ENCODE results near the gene INF2. TPM values are rescaled to one million over a fixed set of nuclear protein-coding genes. Genes with fewer than 3 reads are reported as not detected.

The INF2 gene
- total and polyA plus RNA-seq, 9 of the 15 experiments (the other 6 are each of a cell fraction or from before 2014, with no cell fraction given): 0.56 to 31.3 (median 7.8) TPM

- TF ChIP-seq, protein P1, sequence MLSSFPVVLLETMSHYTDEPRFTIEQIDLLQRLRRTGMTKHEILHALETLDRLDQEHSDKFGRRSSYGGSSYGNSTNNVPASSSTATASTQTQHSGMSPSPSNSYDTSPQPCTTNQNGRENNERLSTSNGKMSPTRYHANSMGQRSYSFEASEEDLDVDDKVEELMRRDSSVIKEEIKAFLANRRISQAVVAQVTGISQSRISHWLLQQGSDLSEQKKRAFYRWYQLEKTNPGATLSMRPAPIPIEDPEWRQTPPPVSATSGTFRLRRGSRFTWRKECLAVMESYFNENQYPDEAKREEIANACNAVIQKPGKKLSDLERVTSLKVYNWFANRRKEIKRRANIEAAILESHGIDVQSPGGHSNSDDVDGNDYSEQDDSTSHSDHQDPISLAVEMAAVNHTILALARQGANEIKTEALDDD (IDR thresholded peaks at IDR 0.05): no peak
- TF ChIP-seq NFE2 (IDR thresholded peaks at IDR 0.05; ENCODE audit: low read depth) (no peak), TEAD1 (CRISPR knock-in tag; IDR thresholded peaks at IDR 0.05) (no peak), CTCFL (IDR thresholded peaks at IDR 0.05; ENCODE audit: borderline replicate concordance, insufficient read depth, low read depth, low read length, poor library complexity, severe bottlenecking) (peak; percentile 68), ATF7 (IDR thresholded peaks at IDR 0.05) (0 out of 2 replicates have a peak, but pooled peaks have one; percentile 22), ESRRA (IDR thresholded peaks at IDR 0.05; ENCODE audit: borderline replicate concordance, low read depth) (0 out of 2 replicates have a peak, but pooled peaks have one; percentile 26), HDAC2 (IDR thresholded peaks at IDR 0.05) (0 out of 2 replicates have a peak, but pooled peaks have one; percentile 50), NR2C1 (IDR thresholded peaks at IDR 0.05) (peak; percentile 42; the same call in 1 of the 2 replicates), NR2C1 (tag; IDR thresholded peaks at IDR 0.05) (peak; percentile 30; the same call in 1 of the 2 replicates), SMARCA4 (IDR thresholded peaks at IDR 0.05) (0 out of 2 replicates have a peak, but pooled peaks have one; percentile 26), NFIC (IDR thresholded peaks at IDR 0.05) (0 out of 2 replicates have a peak, but pooled peaks have one; percentile 22), ZFX (CRISPR knock-in tag; IDR thresholded peaks at IDR 0.05) (peak; percentile 31; the same call in 1 of the 2 replicates), ZNF551 (CRISPR knock-in tag; IDR thresholded peaks at IDR 0.05) (no peak), HMGN3 (IDR thresholded peaks at IDR 0.05; ENCODE audit: borderline replicate concordance, extremely low read depth, insufficient read length, low read depth, low read length) (peak; percentile 13), TAF1 (IDR thresholded peaks at IDR 0.05; ENCODE audit: control insufficient read depth, extremely low read depth, insufficient read depth, low read length, severe bottlenecking) (peak; percentile 59), SMC3 (conservative IDR thresholded peaks at IDR 0.05; ENCODE audit: insufficient read depth, low read depth, low read length) (peak; percentile 41; the same call in 1 of the 2 replicates), BHLHE40 (IDR thresholded peaks at IDR 0.05; ENCODE audit: low read length) (0 out of 2 replicates have a peak, but pooled peaks have one; percentile 18), NRF1 (conservative IDR thresholded peaks at IDR 0.05 in 1 of 2, IDR thresholded peaks at IDR 0.05 in 1 of 2) (peak in 1 of 2 experiments; percentile 18; a peak in 1 of 4 replicates), POLR2AphosphoS5 (IDR thresholded peaks at IDR 0.05; ENCODE audit: control insufficient read depth, insufficient read depth, low read depth, low read length) (peak; percentile 17; the same call in 1 of the 2 replicates), SP1 (CRISPR knock-in tag; IDR thresholded peaks at IDR 0.05) (peak; percentile 72)
- TF ChIP-seq, protein P2, sequence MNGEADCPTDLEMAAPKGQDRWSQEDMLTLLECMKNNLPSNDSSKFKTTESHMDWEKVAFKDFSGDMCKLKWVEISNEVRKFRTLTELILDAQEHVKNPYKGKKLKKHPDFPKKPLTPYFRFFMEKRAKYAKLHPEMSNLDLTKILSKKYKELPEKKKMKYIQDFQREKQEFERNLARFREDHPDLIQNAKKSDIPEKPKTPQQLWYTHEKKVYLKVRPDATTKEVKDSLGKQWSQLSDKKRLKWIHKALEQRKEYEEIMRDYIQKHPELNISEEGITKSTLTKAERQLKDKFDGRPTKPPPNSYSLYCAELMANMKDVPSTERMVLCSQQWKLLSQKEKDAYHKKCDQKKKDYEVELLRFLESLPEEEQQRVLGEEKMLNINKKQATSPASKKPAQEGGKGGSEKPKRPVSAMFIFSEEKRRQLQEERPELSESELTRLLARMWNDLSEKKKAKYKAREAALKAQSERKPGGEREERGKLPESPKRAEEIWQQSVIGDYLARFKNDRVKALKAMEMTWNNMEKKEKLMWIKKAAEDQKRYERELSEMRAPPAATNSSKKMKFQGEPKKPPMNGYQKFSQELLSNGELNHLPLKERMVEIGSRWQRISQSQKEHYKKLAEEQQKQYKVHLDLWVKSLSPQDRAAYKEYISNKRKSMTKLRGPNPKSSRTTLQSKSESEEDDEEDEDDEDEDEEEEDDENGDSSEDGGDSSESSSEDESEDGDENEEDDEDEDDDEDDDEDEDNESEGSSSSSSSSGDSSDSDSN (IDR thresholded peaks at IDR 0.05; ENCODE audit: borderline replicate concordance in 1 of 2, low read depth in 2 of 2, low read length in 2 of 2): 0 out of 4 replicates have a peak, but pooled peaks of 1 of the 2 experiments have one; percentile 39
These were observed 34.4 kb downstream of the INF2 start, which contains the start of gene ADSS1 (continued) for GRCh38 chr14:104723651-104724406.

All from K562 (cell line).